T-helper 2 cell treated with Interferon-gamma antibody and Interleukin-4, amounts not matched to agents 5 μg/mL and 100 μg/mL, for 36 hours (primary cell): ENCODE measurements around the gene RNF11.
A peak's percentile ranks its signal among the peaks of the same experiment; 100 is the strongest.
"Not testable (repeated sequence)": the region's sequence is repeated elsewhere in the genome, so short reads cannot be mapped to it uniquely, and the experiment has no call there.

Experiments
- DNase-seq: peaks from one replicate; pipeline ENCODE4 v3.0.0; 2021; ENCODE audit warnings: low spot score
- H3K27ac Mint-ChIP-seq: one replicate; pipeline ENCODE4 v1.8.0; 2021; ENCODE audit warnings: mild to moderate bottlenecking, mixed read lengths
- H3K27me3 Mint-ChIP-seq: one replicate; pipeline ENCODE4 v1.8.0; 2021; ENCODE audit warnings: low read depth, mixed read lengths
- H3K36me3 Mint-ChIP-seq: one replicate; pipeline ENCODE4 v1.8.0; 2021; ENCODE audit warnings: low read depth, mixed read lengths
- H3K4me1 Mint-ChIP-seq: one replicate; pipeline ENCODE4 v1.8.0; 2021; ENCODE audit warnings: low read depth, mixed read lengths
- H3K4me3 Mint-ChIP-seq: one replicate; pipeline ENCODE4 v1.8.0; 2022; ENCODE audit warnings: mild to moderate bottlenecking, moderate library complexity, mixed read lengths
- H3K9me3 Mint-ChIP-seq: one replicate; pipeline ENCODE4 v1.8.0; 2021; ENCODE audit warnings: mixed read lengths

The RNF11 gene

DNA sequence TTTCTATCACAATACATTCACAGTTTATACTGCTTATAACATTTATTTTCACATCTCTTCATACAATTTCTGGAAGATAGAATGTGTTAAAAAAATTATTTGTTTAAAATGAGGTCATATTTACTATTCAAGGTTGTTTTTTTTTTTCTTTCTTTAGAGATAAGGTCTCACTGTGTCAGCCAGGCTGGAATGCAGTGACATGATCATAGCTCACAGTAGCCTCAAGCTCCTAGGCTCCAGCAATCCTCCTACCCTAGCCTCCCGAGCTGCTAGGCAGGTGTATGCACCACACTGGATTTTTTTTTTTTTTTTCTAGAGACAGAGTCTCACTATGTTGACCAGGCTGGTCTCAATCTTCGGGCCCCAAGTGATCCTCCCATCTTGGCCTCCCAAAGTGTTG, 19.0 kb upstream of the RNF11 start:
- H3K36me3 Mint-ChIP-seq: peaks cover 4% of the 10 kb centered on the region
- H3K9me3 Mint-ChIP-seq: peaks cover 5% of the 10 kb centered on the region
- H3K4me3 Mint-ChIP-seq: no peak overlapping the region
- H3K4me1 Mint-ChIP-seq: peaks cover 47% of the 10 kb centered on the region
- no peak overlapping the region for H3K27ac Mint-ChIP-seq
- no peak for DNase-seq
- H3K27me3 Mint-ChIP-seq: no peaks in the 10 kb centered on the region

DNA sequence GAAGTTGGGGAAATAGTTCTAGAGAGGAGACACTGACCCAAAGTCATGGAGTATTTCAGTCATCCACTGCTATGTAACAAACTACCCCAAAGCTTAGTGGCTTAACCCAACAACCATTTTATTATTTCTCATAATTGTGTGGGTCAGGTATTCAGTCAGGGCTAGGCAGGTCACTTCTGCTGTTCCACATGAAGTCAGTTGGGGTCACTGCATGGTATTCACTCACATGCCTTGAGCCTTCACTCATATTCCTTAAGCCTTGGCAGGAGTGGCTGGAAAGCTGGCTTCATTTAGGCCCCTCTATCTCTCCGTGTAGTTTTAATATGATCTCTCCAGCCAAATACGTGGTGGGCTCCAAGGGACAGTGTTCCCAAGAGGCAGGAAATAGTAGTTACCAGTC, 17.5 kb upstream of the RNF11 start:
- Mint-ChIP-seq H3K4me3 (no peak overlapping the region), H3K4me1 (peaks cover 47% of the 10 kb centered on the region), H3K9me3 (peaks cover 16% of the 10 kb centered on the region), H3K27me3 (no peaks in the 10 kb centered on the region), H3K36me3 (peaks cover 11% of the 10 kb centered on the region), H3K27ac (no peak overlapping the region)
- DNase-seq: no peak

DNA sequence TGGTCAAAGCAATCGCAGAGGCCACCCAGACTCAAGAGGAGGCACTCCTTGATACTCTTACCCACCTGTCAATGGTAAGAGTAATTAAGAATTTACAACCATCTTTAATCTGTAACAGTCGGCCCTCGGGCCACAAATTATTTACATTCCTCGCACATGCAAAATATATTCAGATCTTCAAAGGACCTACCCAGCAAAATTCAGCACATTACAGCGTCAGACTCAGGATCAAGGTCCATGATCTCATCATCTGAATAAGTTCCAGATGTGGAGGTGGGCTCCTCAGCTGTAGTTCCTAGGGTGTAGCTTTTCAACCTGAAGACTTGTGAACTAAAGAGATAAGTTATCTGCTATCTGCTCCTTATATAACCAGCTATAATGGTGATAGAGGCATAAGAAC, 17.1 kb upstream of the RNF11 start:
- DNase-seq: no peak
- Mint-ChIP-seq H3K27ac (no peak overlapping the region), H3K4me3 (no peak overlapping the region), H3K4me1 (peaks cover 43% of the 10 kb centered on the region), H3K36me3 (peaks cover 11% of the 10 kb centered on the region), H3K27me3 (no peaks in the 10 kb centered on the region), H3K9me3 (peaks cover 16% of the 10 kb centered on the region)

DNA sequence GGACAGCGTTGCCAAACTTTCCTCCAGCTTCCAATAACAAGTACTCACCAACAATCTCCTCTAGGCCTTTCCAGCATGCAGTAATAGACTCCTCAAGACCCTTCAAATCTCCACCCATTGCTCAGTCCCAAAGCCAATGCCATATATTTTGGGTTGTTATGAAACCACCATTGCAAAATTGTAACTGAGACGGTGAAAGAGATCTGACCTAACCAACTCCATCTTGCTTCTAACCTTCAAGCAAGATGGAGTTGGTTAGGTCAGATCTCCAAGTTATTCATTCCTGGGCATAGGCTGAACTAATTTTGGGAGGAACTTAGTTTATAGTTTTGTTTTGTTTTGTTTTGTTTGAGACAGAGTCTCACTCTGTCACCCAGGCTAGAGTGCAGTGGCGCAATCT, 14.5 kb upstream of the RNF11 start:
- not testable (repeated sequence) for H3K4me3 Mint-ChIP-seq, H3K27me3 Mint-ChIP-seq, DNase-seq
- Mint-ChIP-seq H3K4me1 (peaks cover 23% of the 10 kb centered on the region), H3K27ac (peak overlapping the region; percentile 49), H3K36me3 (peaks cover 11% of the 10 kb centered on the region), H3K9me3 (peaks cover 16% of the 10 kb centered on the region)

DNA sequence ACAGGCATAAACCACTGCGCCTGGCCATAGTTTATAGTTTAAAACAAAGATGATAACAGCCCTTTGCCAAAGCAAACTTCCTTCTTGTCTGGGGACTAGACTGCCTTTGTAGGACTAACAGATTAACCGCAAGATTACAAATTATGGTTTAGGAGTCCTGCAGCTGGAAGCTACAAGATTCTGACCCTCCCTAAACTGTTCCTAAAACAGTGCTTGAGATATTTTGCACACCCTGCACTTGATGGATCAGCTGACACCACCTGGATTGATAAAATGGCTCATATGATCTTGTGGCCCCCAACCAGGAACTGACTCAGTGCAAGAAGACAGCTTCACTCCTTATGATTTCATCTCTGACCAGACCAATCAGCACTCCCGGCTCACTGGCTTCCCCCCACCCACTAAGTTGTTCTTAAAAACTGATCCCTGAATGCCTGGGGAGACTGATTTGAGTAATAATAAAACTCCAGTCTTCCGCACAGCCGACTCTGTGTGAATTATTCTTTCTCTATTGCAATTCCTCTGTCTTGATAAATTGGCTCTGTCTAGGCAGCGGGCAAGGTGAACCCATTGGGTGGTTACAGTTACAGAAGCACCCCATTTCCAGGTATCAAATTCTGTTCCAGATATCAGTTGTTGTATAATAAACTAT, 13.8 kb upstream of the RNF11 start:
- Mint-ChIP-seq H3K4me1 (peaks cover 20% of the 10 kb centered on the region), H3K9me3 (peaks cover 16% of the 10 kb centered on the region), H3K4me3 (no peak overlapping the region), H3K27ac (no peak overlapping the region), H3K36me3 (peaks cover 11% of the 10 kb centered on the region), H3K27me3 (no peaks in the 10 kb centered on the region)
- DNase-seq: peak; percentile 8

DNA sequence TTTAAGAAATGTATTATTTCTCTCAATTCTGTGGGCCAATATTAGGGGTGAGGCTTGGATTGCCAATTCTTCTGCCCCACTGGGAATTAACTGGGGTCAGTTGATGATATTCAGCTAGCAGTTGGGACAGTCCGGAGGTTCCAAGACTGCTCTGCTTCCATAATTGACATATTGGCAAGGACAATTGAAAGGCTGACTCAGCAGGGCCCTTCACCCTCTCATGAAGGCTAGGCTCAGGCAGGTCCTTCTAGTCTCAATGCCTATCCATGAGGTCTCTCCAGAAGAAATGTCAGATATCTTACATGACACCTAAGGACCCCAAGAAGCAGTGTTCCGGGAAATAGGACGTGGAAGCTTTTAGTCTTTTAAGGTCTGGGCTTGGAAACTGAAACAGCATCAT, 13.3 kb upstream of the RNF11 start:
- Mint-ChIP-seq H3K27me3 (no peaks in the 10 kb centered on the region), H3K36me3 (peaks cover 11% of the 10 kb centered on the region), H3K27ac (no peak overlapping the region), H3K9me3 (peaks cover 16% of the 10 kb centered on the region), H3K4me3 (no peak overlapping the region), H3K4me1 (peaks cover 20% of the 10 kb centered on the region)
- DNase-seq: no peak

DNA sequence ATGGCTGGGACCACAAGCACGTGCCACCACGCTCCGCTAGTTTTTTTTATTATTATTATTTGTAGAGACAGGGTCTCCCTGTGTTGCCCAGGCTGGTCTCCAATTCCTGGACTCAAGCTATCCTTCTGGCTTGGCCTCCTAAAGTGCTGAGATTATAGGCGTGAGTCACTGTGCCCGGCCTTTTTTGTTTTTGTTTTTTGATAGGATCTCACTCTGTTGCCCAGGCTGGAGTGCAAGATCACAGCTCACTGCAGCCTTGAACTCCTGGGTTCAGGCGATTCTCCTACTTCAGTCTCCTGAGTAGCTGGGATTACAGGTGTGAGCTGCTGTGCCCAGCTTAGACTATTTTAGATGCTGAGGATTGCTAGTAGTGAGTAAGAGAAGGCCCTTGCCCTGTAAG, 11.8 kb upstream of the RNF11 start:
- Mint-ChIP-seq H3K36me3 (peaks cover 11% of the 10 kb centered on the region), H3K27me3 (no peaks in the 10 kb centered on the region), H3K9me3 (peaks cover 16% of the 10 kb centered on the region), H3K4me3 (no peak overlapping the region), H3K27ac (no peak overlapping the region), H3K4me1 (peaks cover 16% of the 10 kb centered on the region)
- DNase-seq: no peak

DNA sequence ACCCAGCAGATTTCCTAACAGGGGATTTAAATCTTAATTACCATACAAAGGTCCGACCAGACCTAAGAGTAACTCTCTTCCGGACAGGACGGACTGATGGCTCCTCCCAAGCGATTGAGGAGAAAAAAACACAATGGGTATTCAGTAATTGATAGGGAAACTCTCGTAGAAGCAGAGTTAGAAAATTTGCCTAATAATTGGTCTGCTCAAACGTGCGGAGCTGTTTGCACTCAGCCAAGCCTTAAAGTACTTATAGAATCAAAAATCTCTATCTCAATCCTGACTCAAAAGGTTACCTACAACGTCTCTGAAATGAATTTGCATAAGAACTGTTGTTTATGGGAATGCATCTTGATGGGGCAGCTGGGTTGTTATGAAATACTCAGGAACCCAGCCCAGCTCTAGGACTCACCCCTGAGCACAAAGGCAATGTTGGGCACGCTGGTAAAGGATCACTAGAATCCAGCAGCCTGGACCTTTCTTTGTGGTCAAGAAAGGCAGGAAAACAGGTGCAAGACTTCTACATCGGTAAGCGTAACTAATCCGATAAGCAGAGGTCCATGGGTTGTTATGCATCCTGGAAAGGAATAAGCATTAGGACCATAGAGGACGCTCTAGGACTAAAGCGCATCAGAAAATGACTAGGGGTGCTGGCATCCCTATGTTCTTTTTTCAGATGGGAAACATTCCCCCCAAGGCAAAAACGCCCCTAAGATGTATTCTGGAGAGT, 8.7 kb upstream of the RNF11 start:
- not testable (repeated sequence) for H3K36me3 Mint-ChIP-seq, H3K4me3 Mint-ChIP-seq, H3K27me3 Mint-ChIP-seq, H3K27ac Mint-ChIP-seq, H3K4me1 Mint-ChIP-seq, H3K9me3 Mint-ChIP-seq, DNase-seq

DNA sequence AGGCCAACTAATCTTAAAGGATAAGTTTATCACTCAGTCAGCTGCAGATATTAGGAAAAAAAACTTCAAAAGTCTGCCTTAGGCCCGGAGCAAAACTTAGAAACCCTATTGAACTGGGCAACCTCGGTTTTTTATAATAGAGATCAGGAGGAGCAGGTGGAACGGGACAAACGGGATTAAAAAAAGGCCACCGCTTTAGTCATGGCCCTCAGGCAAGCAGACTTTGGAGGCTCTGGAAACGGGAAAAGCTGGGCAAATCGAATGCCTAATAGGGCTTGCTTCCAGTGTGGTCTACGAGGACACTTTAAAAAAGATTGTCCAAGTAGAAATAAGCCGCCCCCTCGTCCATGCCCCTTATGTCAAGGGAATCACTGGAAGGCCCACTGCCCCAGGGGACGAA, 7.6 kb upstream of the RNF11 start:
- H3K27ac Mint-ChIP-seq, H3K4me3 Mint-ChIP-seq, DNase-seq, H3K9me3 Mint-ChIP-seq, H3K27me3 Mint-ChIP-seq, H3K36me3 Mint-ChIP-seq, H3K4me1 Mint-ChIP-seq: not testable (repeated sequence)

DNA sequence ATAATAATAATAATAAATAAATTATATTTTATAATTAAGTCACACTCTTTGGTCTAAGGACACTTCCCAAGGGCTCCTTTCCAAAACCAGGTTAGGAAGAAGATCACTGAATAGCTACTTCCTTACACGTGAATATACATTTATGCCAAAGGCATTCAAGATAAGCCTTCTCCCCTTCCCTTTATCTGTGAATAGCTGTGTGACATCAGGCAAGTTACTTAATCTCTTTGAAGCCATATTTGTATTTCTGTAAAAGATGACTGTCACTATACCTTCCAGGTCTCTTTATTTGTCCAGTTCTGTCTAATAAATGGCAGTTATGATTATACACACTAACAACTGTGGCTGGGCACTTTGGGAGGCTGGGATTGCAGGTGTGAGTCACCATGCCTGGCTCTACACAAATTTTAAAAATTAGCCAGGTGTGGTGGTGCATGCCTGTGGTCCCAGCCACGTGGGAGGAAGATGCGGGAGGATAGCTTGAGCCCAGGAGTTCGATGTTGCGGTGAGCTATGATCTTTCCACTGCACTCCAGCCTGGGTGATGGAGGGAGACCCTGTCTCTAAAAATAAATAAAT, 5.5 kb upstream of the RNF11 start:
- DNase-seq: no peak
- no peaks in the 10 kb centered on the region for H3K36me3 Mint-ChIP-seq
- H3K9me3 Mint-ChIP-seq: no peaks in the 10 kb centered on the region
- H3K4me1 Mint-ChIP-seq: peaks cover 11% of the 10 kb centered on the region
- no peak overlapping the region for H3K4me3 Mint-ChIP-seq
- no peaks in the 10 kb centered on the region for H3K27me3 Mint-ChIP-seq
- no peak overlapping the region for H3K27ac Mint-ChIP-seq

DNA sequence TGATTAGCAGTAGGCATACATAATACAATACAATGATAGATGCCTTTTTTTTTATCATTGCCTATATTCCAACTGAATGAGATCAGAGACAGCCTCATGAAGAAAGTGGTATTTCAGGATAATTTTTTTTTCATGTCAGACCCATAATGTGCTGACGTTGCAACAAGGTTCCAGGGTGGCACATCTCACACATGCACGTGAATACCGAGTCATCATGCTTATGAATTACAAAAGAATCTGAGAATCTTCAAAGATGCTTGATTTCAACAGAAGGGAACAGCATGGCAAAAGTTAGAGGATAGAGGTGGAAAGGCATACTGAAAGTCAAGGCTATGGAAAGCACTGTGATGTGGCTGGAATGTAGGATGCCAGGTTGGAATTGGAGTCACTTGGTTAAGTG, 5.0 kb upstream of the RNF11 start:
- no peak overlapping the region for H3K4me3 Mint-ChIP-seq
- DNase-seq: no peak
- no peak overlapping the region for H3K27ac Mint-ChIP-seq

DNA sequence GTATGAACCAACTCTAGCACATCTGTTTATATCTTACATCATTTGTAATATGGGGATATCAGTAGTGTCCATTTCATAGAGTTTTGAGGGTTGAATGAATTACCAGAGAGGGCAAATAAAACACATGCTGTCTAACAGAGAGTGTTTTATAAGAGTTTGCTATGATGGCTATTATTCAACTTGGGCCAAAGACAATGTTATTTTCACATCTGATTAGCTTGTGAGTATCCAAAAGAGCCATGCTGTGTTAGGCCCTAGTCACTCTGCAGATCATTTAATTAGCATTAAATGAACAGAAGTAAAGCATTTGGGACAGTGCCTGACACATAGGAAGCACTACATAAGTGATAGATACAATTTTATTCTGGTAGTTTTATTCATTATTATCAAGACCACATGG, 4.2 kb upstream of the RNF11 start:
- no peak overlapping the region for H3K4me3 Mint-ChIP-seq
- no peaks in the 10 kb centered on the region for H3K27me3 Mint-ChIP-seq
- no peak overlapping the region for H3K27ac Mint-ChIP-seq
- H3K36me3 Mint-ChIP-seq: no peaks in the 10 kb centered on the region
- DNase-seq: no peak
- no peaks in the 10 kb centered on the region for H3K9me3 Mint-ChIP-seq
- H3K4me1 Mint-ChIP-seq: peaks cover 14% of the 10 kb centered on the region

More for the DNA sequence above, 5.0 kb upstream of the RNF11 start:
- Mint-ChIP-seq H3K4me1 (peaks cover 14% of the 10 kb centered on the region), H3K27me3 (no peaks in the 10 kb centered on the region), H3K36me3 (no peaks in the 10 kb centered on the region), H3K9me3 (no peaks in the 10 kb centered on the region)

DNA sequence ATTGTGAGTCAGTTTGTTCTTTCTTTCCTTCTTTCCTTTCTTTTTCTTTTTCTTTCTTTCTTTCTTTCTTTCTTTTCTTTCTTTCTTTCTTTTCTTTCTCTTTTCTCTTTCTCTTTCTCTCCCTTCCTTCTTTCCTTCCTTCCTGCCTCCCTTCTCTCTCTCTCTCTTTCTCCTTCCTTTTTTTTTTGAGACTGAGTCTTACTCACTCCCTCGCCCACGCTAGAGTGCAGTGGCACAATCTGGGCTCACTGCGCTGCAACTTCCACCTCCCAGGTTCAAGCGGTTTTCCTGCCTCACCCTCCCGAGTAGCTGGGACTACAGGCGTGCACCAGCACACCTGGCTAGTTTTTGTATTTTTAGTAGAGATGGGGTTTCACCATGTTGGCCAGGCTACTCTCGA, 1.8 kb upstream of the RNF11 start:
- not testable (repeated sequence) for DNase-seq, H3K9me3 Mint-ChIP-seq, H3K36me3 Mint-ChIP-seq, H3K4me3 Mint-ChIP-seq, H3K27ac Mint-ChIP-seq, H3K27me3 Mint-ChIP-seq
- H3K4me1 Mint-ChIP-seq: peaks cover 19% of the 10 kb centered on the region

DNA sequence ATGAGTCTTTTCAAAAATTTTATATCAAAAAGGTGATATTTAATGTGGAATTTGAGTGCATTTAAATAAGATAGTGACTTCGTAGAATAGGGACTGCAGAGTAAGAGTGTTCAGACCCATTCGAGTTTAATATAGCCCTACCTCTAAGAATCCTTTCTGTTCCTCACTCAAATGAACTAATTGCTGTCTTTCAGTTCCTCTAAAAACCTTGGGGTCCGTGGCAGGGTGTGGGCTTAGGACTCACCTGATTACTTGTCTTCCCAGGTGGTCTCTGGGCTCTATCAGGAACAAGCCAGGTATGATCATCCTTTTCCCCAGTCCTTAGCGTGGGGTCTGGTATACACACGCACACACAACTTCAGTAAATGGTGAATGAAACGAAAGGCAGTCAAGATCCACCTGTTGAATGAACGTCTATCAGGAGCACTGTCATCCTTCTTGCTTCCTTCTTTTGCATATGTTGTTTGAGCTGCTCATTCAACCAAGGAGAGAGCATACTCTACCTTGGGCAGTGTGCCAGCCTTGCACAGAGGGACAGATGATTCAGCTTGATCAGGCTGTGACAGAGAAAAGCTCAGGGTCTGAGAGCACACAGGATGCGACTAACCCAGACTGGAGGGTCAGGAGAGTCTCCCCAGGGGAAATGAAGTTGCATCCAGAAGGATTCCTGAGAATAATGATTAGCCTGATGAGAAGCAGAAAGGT, 1.2 kb upstream of the RNF11 start:
- Mint-ChIP-seq H3K27ac (peak overlapping the region; percentile 91), H3K27me3 (no peaks in the 10 kb centered on the region), H3K9me3 (no peaks in the 10 kb centered on the region), H3K4me3 (peak overlapping the region; percentile 97), H3K4me1 (peaks cover 23% of the 10 kb centered on the region), H3K36me3 (peaks cover under 1% of the 10 kb centered on the region)
- no peak for DNase-seq
